PC-3 (cell line): ENCODE measurements around the gene ZEB2. TPM values are rescaled to one million over a fixed set of nuclear protein-coding genes. Genes with fewer than 3 reads are reported as not detected.

ENCODE experiments used
- ATAC-seq: fragments of 200-7000 bp; cut with Tn5 transposase; 2 replicates; pipeline ENCODE4 v1.9.1; 2020; ENCODE audit warnings: mild to moderate bottlenecking, moderate library complexity
- BruUV-seq: library from RNA; stranded (reverse); fragments of 400-500 nt; replicated peaks from 2 replicates; lab custom pipeline; 2021; lab: Mats Ljungman, UMichigan
- CTCF ChIA-PET: fragments of 300-600 bp; sonication (Branson Sonifier 250); formaldehyde crosslinking; loops from one replicate; lab custom pipeline; 2022; ENCODE audit warnings: antibody characterized with exemption; lab: Charles Lee
- POLR2A ChIA-PET: fragments of 300-600 bp; sonication (Branson Sonifier 250); formaldehyde crosslinking; loops from one replicate; lab custom pipeline; 2022; ENCODE audit warnings: antibody characterized with exemption; ENCODE audit not compliant: unreplicated experiment; lab: Charles Lee
- DNase-seq: peaks from one replicate; pipeline ENCODE4 v3.0.0-alpha.2; 2015
- H2AFZ ChIP-seq: fragments of 300-600 bp; sonication (generic); 2 replicates; pipeline ENCODE4 v1.6.0; 2016; ENCODE audit warnings: antibody characterized with exemption, low read length
- H3F3A ChIP-seq: fragments of 300-600 bp; sonication (generic); one replicate; pipeline ENCODE4 v1.6.0; 2017; ENCODE audit warnings: antibody characterized with exemption, low read length, control low read depth, mild to moderate bottlenecking; ENCODE audit not compliant: unreplicated experiment
- H3K27ac ChIP-seq: fragments of 300-600 bp; sonication (generic); 2 replicates; pipeline ENCODE4 v1.5.1; 2016; ENCODE audit warnings: mild to moderate bottlenecking, low read length
- H3K27me3 ChIP-seq: fragments of 300-600 bp; sonication (generic); 2 replicates; pipeline ENCODE4 v1.6.1; 2016; ENCODE audit warnings: low read length, mixed read lengths
- H3K36me3 ChIP-seq: fragments of 300-600 bp; sonication (generic); 2 replicates; pipeline ENCODE4 v1.6.1; 2016; ENCODE audit warnings: low read depth, mixed run types, low read length, mixed read lengths
- H3K4me1 ChIP-seq: fragments of 300-600 bp; sonication (generic); 2 replicates; pipeline ENCODE4 v1.5.1; 2016; ENCODE audit warnings: low read length; ENCODE audit not compliant: insufficient read depth
- H3K4me2 ChIP-seq: fragments of 300-600 bp; sonication (generic); 2 replicates; pipeline ENCODE4 v1.6.0; 2016; ENCODE audit warnings: low read length
- H3K4me3 ChIP-seq: fragments of 300-600 bp; sonication (generic); 2 replicates; pipeline ENCODE4 v1.5.1; 2016; ENCODE audit warnings: mild to moderate bottlenecking, low read length, mixed read lengths
- H3K79me2 ChIP-seq: fragments of 300-600 bp; sonication (generic); 2 replicates; pipeline ENCODE4 v1.6.1; 2017; ENCODE audit warnings: low read length, mixed read lengths
- H3K9ac ChIP-seq: fragments of 300-600 bp; sonication (generic); 2 replicates; pipeline ENCODE4 v1.6.0; 2016; ENCODE audit warnings: mild to moderate bottlenecking, low read length
- H3K9me2 ChIP-seq: fragments of 300-600 bp; sonication (generic); replicated peaks from 2 replicates; pipeline ENCODE4 v1.6.1; 2016; ENCODE audit warnings: mixed run types, low read length, mixed read lengths
- H3K9me3 ChIP-seq: fragments of 300-600 bp; sonication (generic); 2 replicates; pipeline ENCODE4 v1.6.1; 2016; ENCODE audit warnings: low read length, mixed read lengths
- H4K20me1 ChIP-seq: fragments of 300-600 bp; sonication (generic); 2 replicates; pipeline ENCODE4 v1.6.1; 2016; ENCODE audit warnings: low read length, mixed read lengths
- CTCF ChIP-seq: fragments of 300-600 bp; sonication (generic); conservative IDR thresholded peaks from 2 replicates; pipeline ENCODE4 v1.5.1; 2017; ENCODE audit warnings: antibody characterized with exemption, low read depth, mild to moderate bottlenecking, low read length
- EZH2 ChIP-seq: fragments of 300-600 bp; sonication (generic); IDR thresholded peaks from one replicate; pipeline ENCODE4 v1.6.1; 2017; ENCODE audit warnings: antibody characterized with exemption, mild to moderate bottlenecking, low read length; ENCODE audit not compliant: unreplicated experiment
- EZH2phosphoT487 ChIP-seq: fragments of 300-600 bp; sonication (generic); IDR thresholded peaks from 2 replicates; pipeline ENCODE4 v1.6.1; 2018; ENCODE audit warnings: mild to moderate bottlenecking, antibody characterized with exemption, low read length, borderline replicate concordance
- intact Hi-C: fragments of 100-400 bp; cut with micrococcal nuclease; formaldehyde crosslinking; loops from 2 replicates; pipeline ENCODE4 v1.9.0; 2023
- total RNA-seq: library from RNA; depleted of rRNA; stranded (reverse); fragments of >200 nt; gene quantifications from 2 replicates; pipeline ENCODE4 v1.2.3, GENCODE V29; 2014

Gene ZEB2
- total RNA-seq, 1 experiment from 2014 or later = 1.1 TPM

DNA sequence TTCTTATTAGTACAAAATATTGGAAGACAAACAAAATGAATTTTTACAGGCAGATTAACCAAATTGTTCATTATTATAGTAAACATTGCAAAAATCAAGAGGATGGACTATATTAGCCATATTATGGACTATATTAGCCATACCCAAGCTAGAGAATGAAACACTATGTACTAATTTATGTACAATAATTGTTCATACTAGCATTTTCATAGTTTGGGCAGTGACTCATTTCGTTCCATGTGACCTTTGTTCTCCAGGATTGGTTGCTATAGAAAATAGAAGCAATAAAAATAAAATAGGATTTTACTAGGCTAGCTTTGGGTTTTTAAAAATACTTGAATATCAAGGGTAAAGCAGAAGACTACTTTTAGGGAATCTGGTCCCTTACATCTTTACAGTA lies 176.8 kb downstream of the ZEB2 start:
- intact Hi-C loops = no loop called here
- Histone ChIP-seq H3K27me3 (no peaks in the 10 kb centered on the region), H2AFZ (no peak overlapping the region), H3K4me1 (peaks cover 9% of the 10 kb centered on the region), H3F3A (no peaks in the 10 kb centered on the region), H3K4me3 (no peak overlapping the region), H3K27ac (no peak overlapping the region), H3K36me3 (no peaks in the 10 kb centered on the region), H3K4me2 (peak overlapping the region; percentile 17; the same call in 1 of the 2 replicates), H3K9me2 (no peaks in the 10 kb centered on the region), H4K20me1 (no peaks in the 10 kb centered on the region), H3K9me3 (no peaks in the 10 kb centered on the region), H3K79me2 (no peaks in the 10 kb centered on the region), H3K9ac (no peak overlapping the region)
- peak; percentile 84 for ATAC-seq
- ChIA-PET POLR2A (interaction anchor here (0.7 to 0.8 kb wide), 2 partner anchors 11 to 601 kb away, joined by 3 to 4 read pairs; a partner anchor contains a TSS), CTCF (no interaction called here)
- no TSS peak for BruUV-seq
- peak; percentile 60 for DNase-seq
- TF ChIP-seq CTCF (no peak), EZH2phosphoT487 (no peak), EZH2 (no peak)

DNA sequence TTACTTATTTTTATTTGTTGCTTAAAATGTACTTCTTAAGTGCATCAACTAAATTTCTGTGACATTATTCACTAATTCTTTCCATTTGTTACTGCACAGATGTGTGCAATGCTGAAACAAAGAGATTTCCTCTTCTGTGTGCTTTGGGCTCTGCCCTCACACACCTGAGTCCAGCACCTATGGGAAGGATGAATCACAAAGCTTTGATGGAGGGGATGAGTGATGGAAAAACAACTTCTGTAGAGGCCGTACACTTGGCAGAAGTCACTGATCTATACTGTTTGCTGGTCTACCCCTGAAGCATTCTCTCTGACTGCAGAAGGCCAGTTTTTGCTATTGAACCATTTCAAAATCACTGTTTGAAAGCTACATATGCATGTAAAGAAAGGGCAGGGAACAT lies 178.4 kb downstream of the ZEB2 start:
- H3K9ac ChIP-seq = no peak overlapping the region
- no peak overlapping the region for H3K4me3 ChIP-seq
- no peaks in the 10 kb centered on the region for H3K27me3 ChIP-seq
- CTCF ChIA-PET = no interaction called here
- no peaks in the 10 kb centered on the region for H3K36me3 ChIP-seq
- TF ChIP-seq CTCF (no peak), EZH2 (no peak), EZH2phosphoT487 (no peak)
- no peaks in the 10 kb centered on the region for H3K9me3 ChIP-seq
- H3K79me2 ChIP-seq = no peaks in the 10 kb centered on the region
- no peak overlapping the region for H3K27ac ChIP-seq
- BruUV-seq = no TSS peak
- no peaks in the 10 kb centered on the region for H4K20me1 ChIP-seq
- H3K4me1 ChIP-seq = peaks cover 9% of the 10 kb centered on the region
- DNase-seq (no peak), ATAC-seq (no peak)
- no peak overlapping the region for H2AFZ ChIP-seq
- intact Hi-C loops = no loop called here
- no peaks in the 10 kb centered on the region for H3F3A ChIP-seq
- POLR2A ChIA-PET = no interaction called here
- H3K9me2 ChIP-seq = no peaks in the 10 kb centered on the region
- H3K4me2 ChIP-seq = no peak overlapping the region

DNA sequence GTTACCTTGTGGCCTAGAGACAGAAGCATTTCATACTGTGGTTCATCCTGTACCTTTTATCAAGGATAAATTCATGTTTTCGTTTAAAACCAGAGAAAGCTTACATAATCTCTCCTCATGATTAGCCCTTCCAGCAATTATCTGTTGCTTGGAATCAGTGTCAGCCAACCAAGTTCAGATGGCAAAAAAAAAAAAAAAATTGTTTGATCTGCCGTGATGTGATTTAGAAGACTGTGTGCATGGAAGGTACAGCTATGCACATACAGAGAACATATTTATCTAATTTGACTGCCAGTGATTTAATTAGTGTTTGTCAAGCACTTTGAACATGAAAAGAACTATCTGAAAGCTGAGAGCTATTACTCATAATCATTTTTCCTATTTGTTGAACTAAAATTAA lies 180.9 kb downstream of the ZEB2 start:
- H4K20me1 ChIP-seq = no peaks in the 10 kb centered on the region
- H3K27me3 ChIP-seq = no peaks in the 10 kb centered on the region
- ChIA-PET POLR2A (no interaction called here), CTCF (no interaction called here)
- H3K79me2 ChIP-seq = no peaks in the 10 kb centered on the region
- no peak overlapping the region for H3K4me3 ChIP-seq
- no peak for DNase-seq
- no peak overlapping the region for H3K4me2 ChIP-seq
- H3K9ac ChIP-seq = no peak overlapping the region
- H3K36me3 ChIP-seq = no peaks in the 10 kb centered on the region
- no peaks in the 10 kb centered on the region for H3K9me2 ChIP-seq
- no TSS peak for BruUV-seq
- no peak overlapping the region for H3K27ac ChIP-seq
- no peak for TF ChIP-seq CTCF
- no peak for TF ChIP-seq EZH2phosphoT487
- TF ChIP-seq EZH2 = no peak
- no peak for ATAC-seq
- no peak overlapping the region for H2AFZ ChIP-seq
- H3K4me1 ChIP-seq = peaks cover 9% of the 10 kb centered on the region
- H3F3A ChIP-seq = no peaks in the 10 kb centered on the region
- intact Hi-C loops = loop anchor here (10.0 kb wide), 4 partner anchors 96 to 326 kb away; no protein-coding TSS in a partner anchor
- H3K9me3 ChIP-seq = no peaks in the 10 kb centered on the region
